Skin of body (tissue), 2 donors: ENCODE results near the gene RSPH6A. TPM values are rescaled to one million over a fixed set of nuclear protein-coding genes. Genes with fewer than 3 reads are reported as not detected.

ENCODE experiments used
- DNase-seq: peaks from one replicate; lab custom pipeline; 2025; lab: John Stamatoyannopoulos, UW
- total RNA-seq: library from RNA; depleted of rRNA; stranded (reverse); fragments of >200 nt; gene quantifications from one replicate; pipeline ENCODE4 v1.2.3, GENCODE V29; 2014

RSPH6A gene
- total RNA-seq, 1 donor from 2014 or later, result not detected

DNA sequence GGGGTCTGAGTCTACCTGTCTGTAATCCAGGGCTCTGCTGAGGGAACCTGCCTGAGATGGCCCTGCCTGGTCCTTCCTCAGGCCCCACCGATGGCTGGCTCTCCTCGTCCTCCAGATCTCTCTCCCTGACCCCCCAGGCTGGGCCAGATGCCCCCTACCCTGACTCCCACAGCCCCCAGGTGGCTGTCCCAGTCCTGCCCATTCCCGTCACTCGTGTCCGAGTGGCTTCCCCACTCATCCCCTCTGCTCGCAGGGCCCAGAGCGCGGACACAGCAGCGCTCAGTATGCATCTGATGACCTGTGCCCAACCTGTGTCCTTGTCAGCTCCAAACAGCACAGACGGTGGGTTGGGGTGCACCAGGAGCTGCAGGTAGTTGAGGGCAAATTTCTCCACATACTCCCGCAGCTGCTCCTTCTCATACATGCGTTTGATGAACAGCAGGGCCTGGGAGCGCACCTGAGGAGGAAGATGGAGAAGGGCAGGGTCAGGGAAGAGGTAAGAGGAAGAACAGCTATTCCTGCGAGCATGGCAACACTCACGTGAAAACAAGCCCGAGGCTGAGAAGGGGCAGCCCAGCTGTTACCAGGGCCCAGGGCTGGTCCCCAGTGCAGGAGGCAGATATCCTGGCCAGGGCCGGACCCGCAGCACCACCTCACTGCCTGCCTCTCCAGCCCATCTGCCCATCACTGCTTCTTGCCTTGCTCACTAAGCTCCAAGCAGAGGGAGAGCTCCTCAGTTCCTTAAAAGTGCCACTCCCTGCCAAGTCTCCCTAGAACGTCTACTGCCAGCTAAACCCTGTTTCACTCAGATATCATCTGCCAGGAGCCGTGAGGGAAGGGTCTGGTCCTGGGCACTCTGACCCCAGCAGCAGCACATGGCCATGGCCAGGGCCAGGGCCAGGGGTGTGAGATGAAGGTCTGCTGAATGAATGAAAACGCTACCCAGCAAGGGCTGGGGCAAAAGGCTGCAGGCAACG is 11.1 kb upstream of the RSPH6A start:
- DNase-seq, result no peak

GRCh38 chr19:45825263-45825605 is 10.1 kb upstream of the RSPH6A start:
- no peak for DNase-seq

GRCh38 chr19:45824531-45825262 is 9.6 kb upstream of the RSPH6A start:
- no peak for DNase-seq

DNA sequence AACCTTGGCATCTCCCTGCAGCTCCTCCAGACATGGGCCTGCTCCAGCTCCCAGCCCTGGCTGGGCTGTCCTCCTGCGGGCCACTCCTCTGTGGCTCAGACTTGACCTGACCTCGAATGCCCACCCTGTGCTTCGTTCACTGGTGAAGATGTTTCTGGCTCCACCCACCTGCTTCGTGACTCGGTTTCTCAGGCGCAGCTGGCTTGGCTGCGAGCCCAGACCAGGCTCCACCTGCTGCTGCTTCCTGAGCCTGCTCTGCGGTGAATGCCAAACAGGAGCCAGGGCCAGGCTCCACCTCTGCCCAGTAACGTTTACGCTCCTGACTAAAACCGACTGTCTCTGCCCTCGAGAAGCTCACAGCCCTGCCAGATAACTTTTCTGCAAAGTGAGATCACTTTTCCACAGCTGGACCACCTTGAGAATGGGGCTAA is 8.9 kb upstream of the RSPH6A start:
- DNase-seq, result no peak

GRCh38 chr19:45823182-45823581 is 8.1 kb upstream of the RSPH6A start:
- DNase-seq, result no peak

DNA sequence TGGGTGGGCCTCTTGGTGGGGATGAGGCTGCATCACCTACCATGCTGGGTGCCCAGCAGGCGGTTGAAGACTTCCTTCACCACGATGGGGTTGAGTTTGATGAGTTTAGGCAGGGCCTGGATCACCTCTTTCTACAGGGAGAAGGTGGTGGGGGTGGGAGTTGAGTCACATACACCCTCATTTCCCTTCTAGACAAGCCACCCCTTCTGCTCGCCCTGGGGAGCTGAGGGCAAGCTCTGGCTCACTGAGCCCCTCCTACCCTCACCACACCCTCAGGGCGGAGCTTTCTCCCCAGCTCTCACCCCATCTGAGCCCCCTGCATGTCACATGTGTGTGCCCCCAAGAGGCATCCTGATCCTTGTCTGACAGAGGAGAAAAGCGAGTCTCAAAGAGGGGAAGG is 7.6 kb upstream of the RSPH6A start:
- DNase-seq, result no peak

- DNase-seq, result no peak
Observed at GRCh38 chr19:45821570-45821969, 6.5 kb upstream of the RSPH6A start.

DNA sequence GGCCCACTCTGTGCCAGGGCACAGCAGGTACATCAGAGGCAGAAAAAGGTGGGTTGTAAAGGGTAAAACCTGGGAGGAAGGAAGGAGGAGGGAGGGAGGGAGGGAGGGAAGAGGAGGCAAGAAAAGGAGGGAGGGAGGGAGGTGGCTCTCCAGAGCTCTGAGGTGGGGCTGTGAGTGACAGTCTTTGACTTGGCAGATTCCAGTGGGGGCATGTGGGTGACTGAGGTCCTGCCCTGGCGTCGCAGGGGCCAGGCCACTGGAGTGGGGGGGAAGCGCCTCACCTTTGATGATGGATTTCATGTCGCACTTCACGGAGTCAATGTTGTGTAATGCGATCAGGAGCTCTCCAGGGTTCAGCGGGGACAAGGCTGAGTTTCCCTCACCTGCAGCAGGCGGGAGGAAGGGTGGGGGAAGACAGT is 6.0 kb upstream of the RSPH6A start:
- no peak for DNase-seq

DNA sequence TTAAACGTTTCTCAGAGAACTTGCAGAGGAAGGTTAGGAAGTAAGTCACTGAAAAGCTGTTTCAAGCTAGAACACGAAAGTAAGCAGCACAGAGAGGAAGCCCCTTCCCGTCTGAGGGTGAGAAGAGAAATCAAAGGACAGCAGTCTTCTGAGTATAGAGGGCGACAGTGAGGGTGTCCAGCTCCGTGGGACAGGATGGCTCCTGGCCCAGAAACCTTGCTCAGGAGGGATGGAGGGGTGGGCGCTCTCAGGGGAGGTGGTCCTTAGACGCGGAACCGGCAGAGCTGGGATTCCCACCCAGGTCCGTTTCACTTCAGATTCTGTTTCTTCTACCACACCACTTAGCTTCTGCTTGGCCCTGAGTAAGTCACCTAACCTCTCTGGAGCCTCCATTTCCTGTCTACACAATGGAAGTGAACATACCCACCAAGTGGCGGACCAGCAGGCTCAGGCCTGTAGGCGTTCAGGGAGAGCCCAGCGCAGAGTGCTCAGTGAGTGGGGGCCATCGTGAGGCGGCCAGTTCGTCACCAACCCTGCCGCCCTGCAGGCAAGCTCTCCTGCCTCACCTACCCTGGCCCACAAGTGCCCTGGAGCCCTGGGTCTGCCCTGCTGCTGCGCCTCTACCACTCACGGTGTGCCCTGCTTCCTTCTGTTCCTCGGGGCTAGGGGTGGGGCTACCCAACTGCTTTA is 5.5 kb upstream of the RSPH6A start:
- no peak for DNase-seq

- DNase-seq, result no peak
Observed at GRCh38 chr19:45819769-45820168, 4.7 kb upstream of the RSPH6A start.

GRCh38 chr19:45817725-45818301 is 2.7 kb upstream of the RSPH6A start:
- no peak for DNase-seq

- peak; percentile 85 for DNase-seq
Observed at GRCh38 chr19:45817010-45817724, 2.1 kb upstream of the RSPH6A start.

GRCh38 chr19:45816236-45817009 is 1.3 kb upstream of the RSPH6A start:
- no peak for DNase-seq

GRCh38 chr19:45815481-45816216 is 541 bp upstream of the RSPH6A start:
- DNase-seq, result no peak

DNA sequence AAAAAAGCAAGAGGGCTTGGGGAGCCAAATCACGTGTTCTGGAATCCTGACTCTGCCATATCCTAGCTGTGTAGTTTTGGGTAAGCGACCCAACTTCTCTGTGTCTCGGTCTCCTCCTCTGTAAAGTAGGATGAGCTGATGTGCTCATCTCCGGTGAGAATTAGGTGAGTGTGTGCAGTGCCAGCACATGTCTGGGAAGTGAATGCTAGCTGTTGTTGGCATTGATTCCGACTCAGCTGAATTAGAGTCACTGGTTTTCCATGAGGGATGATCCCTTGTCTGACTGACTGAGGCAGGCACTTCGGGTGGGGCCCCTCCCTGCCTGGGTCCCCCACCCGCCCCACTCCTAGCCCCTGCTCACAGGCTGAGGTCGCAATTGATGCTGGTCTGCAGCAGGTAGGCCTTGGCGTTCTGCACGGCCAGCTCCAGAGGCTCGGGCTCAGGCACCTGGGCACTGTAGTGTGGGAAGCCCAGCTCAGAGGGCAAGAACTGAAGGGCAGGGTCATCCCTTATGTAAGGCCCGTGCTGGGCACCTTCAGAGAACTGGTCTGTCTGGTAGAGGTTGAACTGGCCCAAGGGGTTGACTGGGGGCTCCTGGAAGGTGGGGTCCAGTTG is 835 bp downstream of the RSPH6A start:
- DNase-seq, result no peak

GRCh38 chr19:45812297-45812696 is 2.8 kb downstream of the RSPH6A start:
- DNase-seq, result no peak

DNA sequence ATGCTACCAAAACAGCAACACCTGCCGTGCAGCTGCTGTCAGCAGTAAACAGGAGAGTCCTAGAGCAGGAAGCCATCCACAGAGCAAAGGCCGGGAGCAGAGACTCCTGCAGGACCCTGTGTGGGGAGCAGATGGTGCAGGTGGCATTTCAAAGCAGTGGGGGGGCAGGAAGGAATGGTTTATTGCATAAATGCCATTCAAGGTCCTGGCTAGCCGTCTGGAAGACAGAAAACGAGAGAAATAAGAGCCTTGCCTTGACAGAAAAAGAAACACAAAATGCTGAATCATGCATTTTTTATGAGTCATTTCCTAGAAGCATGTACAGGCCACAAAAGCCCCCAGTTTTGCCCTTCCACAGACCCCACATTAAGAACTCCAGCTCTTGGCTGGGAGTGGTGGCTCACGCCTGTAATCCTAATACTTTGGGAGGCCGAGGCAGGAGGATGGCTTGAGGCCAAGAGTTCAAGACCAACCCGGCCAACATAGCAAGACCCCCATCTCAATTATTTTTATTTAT is 5.4 kb downstream of the RSPH6A start:
- no peak for DNase-seq

- DNase-seq, result no peak
Observed at GRCh38 chr19:45805719-45806118, 9.4 kb downstream of the RSPH6A start.

DNA sequence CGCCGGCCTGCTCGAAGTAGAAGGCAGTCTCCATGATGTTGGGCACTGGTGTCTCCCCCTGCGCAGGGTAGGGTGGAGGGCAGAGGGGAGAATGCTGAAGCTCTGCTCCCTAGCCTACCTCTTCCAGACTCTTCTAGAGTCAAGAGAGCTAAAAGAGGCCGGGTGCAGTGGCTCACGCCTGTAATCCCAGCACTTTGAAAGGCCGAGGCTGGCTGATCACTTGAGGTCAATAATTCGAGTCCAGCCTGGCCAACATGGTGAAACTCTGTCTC is 10.2 kb downstream of the RSPH6A start:
- no peak for DNase-seq
